Fibroblast of skin of right biceps (primary cell): ENCODE results near the gene NUP210L.
"Not testable (repeated sequence)": the region's sequence is repeated elsewhere in the genome, so short reads cannot be mapped to it uniquely, and the experiment has no call there.

Experiments used
- DNase-seq: peaks from one replicate; pipeline ENCODE4 v3.0.0-alpha.2; 2013

NUP210L gene

DNA sequence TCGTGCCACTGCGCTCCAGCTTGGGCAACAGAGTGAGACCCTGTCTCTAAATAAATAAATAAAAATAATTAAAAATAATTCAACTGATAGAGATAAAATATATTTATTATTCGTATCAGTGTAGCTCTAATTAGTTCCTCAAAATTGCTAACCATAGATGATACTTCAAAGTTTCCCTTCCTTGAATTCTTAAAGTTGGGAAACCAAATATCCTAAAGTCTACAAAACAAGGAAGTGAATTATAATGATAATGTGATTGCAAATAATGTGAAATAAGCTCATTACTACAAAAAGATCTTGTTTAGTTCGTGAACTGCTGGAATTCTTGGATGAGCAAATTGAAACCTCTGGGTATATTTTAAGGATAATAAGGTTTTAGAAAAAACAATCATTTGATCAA is 60.5 kb downstream of the NUP210L start:
- DNase-seq, result no peak

DNA sequence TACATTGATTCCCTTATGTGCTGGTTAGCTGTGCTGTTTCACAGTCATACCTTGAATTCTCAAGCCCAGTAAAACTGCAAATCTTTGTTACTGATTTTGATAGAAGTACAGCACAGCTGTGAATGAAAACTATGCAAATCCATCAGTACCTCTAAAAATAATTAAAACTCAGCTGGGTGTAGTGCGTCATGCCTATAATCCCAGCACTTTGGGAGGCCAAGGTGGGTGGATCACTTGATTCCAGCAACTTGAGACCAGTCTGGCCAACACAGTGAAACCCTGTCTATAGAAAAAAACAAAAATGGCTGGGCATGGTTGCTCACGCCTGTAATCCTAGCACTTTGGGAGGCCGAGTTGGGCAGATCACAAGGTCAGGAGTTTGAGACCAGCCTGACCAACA is 61.2 kb downstream of the NUP210L start:
- DNase-seq, result no peak

DNA sequence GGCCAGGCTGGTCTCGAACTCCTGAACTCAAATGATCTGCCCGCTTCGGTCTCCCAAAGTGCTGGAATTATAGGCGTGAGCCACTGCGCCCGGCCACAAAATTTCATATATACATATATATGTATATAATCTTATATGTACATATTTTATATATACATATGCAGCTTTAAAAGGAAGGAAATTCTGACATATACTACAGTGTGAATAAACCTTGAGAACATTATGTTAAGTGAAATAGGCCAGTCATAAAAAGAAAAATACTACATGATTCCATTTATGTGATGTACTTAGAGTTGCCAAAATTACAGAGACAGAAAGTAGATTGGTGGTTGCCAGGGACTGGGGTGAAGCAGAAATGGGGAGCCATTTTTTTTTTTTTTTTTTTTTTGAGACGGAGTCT is 63.2 kb downstream of the NUP210L start:
- DNase-seq, result no peak

DNA sequence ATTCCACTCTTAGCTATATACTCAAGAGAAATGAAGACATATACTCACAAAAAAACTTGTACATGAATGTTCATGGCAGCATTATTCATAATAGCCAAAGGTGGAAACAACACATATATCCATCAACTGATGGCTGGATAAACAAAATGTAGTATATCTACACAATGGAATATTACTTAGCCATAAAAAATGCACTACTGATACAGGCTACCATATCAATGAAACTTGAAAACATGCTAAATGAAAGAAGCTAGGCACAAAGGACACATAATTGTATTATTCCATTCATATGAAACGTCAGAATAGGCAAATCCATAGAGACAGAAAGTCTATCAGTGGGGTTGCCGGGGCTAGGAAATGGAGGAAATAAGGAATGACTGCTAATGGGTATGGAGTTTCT is 67.3 kb downstream of the NUP210L start:
- DNase-seq, result no peak

DNA sequence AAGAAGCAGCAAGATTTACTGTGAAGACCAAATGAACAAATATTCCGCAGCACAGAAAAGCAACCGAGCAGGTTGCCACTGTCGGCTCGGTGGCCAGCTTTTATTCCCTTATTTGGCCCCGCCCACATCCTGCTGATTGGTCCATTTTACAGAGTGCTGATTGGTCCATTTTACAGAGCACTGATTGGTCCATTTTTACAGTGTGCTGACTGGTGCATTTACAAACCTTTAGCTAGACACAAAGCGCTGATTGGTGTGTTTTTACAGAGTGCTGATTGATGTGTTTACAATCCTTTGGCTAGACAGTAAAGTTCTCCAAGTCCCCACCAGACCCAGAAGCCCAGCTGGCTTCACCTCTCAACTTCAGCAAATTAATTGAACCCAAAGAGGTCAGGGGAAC is 71.8 kb downstream of the NUP210L start:
- DNase-seq, result not testable (repeated sequence)

DNA sequence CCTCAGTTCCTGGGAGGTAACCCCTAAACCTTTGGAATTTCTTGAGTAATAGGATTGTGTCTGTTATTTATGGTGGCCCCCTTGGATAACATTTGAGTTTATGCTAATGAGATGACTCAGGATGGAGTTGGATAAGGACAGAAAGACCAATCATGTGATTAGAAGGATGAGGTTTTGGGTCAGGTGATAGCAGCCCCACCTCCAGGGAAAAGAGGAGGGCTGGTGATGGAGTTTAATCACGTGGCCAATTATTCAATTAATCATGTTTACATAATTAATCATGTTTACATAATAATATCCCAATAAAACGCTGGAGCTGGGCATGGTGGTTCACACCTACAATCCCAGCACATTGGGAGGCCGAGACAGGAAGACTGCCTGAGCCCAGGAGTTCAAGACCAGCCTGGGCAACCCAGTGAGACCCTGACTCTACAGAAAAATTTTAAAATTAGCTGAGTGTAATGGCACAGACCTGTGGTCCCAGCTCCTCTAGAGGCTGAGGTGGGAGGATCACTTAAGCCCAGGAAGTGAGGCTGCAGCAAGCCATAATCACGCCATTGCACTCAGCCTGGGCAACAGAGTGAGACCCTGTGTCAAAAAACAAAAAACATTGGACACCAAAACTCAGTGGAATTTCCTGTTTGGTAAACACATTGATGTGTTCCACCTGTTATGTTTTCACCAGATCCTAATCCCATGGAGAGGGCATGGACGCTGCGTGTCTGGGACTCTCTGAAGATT is 73.3 kb downstream of the NUP210L start:
- DNase-seq, result no peak

DNA sequence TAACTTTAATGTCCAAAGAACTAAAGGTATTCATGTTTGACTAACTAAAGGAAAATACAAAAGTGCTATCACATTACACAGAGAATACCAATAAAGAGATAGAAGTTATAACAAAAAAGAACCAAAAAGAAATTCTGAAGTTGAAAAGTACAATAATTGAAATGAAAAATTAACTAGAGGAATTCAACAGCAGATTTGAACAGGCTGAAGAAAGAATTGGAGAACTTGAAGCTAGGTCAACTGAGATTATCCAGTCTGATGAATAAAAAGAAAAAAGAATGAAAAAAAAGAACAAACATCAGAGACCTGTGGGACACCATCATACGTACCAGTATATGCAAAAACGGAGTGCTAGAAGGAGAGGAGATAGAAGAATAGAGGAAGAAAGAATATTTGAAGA is 78.5 kb downstream of the NUP210L start:
- DNase-seq, result no peak

DNA sequence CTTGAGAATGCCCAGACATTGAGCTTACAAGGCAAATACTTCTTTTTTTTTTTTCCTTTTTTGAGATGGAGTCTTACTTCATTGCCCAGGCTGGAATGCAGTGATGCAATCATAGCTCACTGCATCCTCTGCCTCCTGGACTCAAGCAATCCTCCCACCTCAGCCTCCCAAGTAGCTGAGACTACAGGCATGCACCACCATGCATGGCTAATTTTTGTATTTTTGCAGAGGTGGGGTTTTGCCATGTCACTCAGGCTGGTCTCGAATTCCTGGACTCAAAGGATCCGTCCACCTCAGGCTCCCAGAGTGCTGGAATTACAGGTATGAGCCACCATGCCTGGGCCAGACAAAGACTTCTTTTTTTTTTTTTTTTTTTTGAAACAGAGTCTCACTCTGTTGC is 79.1 kb downstream of the NUP210L start:
- no peak for DNase-seq

DNA sequence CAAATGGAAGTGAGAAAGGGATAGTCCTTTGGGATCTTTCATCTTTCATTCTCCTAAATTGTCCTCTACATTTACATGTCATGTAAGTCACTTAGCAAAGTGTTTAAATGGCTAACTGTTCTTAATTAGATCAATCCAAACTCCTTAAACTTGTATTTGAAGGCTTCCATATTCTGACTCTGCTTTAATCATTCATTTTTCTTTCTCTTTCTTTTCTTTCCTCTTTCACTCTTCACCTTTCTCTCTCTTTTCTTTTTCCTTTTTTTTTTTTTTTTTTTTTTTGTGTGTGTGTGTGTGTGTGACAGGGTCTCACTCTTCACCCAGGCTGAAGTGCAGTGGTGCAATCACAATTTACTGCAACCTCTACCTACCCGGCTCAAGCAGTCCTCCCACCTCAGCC is 92.6 kb downstream of the NUP210L start:
- DNase-seq, result no peak

DNA sequence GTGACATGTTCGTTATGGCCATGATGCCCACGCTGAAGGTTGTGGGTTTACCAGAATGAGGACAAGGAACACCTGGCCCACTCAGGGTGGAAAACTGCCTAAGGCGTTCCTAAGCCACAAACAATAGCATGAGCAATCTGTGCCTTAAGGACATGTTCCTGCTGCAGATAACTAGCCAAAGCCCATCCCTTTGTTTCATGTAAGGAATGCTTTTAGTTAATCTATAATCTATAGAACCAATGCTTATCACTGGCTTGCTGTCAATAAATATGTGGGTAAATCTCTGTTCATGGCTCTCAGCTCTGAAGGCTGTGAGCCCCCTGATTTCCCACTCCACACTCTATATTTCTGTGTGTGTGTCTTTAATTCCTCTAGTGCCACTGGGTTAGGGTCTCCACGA is 107.4 kb downstream of the NUP210L start:
- not testable (repeated sequence) for DNase-seq

DNA sequence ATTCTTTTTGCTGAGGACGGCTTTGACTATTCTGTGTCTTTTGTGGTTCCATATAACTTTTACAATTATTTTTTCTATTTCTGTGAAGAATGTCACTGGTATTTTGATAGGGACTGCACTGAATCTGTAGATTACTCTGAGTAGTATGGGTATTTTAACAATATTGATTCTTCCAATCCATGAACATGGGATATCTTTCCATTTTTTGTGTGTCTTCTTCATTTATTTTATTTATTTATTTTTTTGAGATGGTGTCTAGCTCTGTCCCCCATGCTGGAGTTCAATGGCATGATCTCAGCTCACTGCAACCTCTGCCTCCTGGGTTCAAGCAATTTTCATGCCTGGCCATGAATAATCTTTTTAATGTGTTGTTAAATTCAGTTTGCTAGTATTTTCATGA is 121.2 kb downstream of the NUP210L start:
- DNase-seq, result not testable (repeated sequence)

DNA sequence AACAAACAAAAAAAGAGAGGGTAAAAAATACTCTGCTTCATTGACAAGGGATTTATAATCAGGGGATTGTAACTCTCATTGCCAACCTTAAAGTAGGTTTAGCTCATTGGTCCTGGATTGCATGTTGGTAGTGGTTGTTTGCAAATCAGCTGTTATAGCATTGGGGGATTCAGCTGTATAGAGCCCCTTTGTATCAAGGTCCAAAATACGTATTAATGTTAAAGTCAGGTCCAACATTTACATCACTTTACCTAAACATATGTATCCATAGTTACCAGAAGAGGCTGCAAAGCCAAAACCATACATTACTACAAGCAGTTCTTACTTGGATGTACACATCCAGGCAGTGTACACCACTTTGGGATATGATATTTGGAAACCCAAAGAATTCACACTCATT is 134.9 kb downstream of the NUP210L start:
- no peak for DNase-seq

DNA sequence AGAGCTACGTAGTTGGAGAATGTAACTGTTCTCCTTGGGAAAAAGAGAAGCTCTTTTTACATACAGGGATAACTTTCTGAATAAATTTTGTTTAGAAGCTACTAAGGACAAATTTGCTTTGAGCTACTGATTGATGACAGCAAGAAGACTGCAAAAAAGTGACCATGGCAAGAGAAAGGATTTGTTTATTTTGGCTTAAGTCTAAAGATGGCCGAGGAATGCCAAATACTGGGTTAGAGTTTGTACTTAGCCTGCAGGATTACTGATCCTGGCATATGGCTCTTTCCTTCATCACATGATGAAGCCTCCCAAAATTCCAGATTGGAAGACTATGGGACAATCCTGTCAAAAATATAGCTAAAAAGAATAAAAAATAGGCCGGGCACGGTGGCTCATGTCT is 135.6 kb downstream of the NUP210L start:
- DNase-seq, result no peak

DNA sequence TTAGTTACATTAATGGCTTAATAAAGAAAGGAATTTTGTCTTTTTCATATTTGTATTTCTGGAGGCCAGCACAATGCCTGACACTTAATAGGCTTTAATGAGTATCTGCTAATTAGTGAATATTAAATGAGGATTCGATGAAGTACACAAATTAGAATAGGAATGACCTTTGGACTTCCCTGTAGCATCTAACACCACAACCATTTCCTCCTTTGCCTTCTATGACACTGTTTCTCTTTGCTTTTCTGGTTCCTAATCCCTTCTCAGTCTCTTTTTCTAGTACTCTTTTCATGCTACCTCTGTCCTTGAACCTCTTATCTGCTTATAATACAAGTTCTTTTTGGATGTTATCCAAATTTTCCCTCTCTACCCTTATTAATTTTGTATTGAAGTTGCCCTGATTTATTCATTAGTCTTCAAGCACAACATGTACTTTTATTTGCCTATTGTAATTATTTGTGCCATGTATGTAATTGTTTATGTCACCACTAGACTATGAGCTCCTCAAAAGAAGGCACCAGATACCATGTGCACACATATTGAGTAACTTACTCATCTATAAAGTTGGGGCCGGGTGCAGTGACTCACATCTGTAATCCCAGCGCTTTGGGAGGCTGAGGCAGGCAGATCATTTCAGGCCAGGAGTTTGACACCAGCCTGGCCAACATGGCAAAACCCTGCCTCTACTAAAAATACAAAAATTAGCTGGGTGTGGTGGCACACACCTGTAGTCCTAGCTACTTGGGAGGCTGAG is 140.5 kb downstream of the NUP210L start:
- peak; percentile 53 for DNase-seq

DNA sequence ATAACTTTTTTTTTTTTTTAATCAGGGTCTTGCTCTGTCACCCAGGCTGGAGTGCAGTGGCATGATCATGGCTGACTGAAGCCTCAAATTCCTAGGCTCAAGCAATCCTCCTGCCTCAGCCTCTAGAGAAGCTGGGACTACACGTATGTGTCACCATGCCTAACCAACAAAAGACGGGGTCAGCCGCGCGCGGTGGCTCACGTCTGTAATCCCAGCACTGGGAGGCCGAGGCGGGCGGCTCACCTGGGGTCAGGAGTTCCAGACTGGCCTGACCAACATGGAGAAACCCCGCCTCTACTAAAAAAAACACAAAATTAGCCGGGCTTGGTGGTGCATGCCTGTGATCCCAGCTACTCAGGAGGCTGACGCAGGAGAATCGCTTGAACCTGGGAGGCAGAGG is 142.3 kb downstream of the NUP210L start:
- not testable (repeated sequence) for DNase-seq

DNA sequence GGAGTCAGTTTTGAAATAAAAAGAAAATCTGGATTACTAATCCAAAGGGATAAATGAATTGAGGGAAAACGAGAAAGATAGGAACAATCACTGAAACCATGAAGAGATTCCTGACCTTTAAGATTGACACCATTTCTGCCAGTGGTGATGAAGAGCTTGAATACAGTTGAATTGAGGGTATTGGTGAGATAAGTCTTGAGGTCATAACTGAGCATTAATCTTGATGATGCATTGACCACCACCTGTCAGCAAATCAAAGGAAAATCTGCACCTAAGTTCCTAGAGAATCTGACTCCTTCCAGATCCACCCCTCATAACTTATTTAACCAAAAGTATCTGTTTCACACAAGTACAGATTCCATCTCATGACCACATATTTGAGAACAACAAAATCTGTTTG is 142.7 kb downstream of the NUP210L start:
- no peak for DNase-seq

DNA sequence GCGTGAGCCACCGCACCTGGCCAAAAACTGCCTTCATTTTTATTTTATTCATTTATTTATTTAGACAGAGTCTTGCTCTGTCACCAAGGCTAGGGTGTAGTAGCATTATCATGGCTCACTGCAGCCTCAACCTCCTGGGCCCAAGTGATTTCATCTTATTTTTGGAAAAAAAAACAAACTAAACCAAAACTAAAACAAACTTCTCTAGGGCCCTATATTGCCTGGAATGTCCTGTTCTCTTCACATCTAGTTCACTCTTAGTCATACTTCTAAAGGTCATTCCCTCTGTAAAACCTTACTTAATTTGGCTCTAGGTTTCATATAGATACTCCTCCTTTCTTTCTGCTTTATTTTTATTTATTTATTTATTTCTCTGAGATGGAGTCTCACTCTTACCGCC is 148.7 kb downstream of the NUP210L start:
- DNase-seq, result peak; percentile 50

DNA sequence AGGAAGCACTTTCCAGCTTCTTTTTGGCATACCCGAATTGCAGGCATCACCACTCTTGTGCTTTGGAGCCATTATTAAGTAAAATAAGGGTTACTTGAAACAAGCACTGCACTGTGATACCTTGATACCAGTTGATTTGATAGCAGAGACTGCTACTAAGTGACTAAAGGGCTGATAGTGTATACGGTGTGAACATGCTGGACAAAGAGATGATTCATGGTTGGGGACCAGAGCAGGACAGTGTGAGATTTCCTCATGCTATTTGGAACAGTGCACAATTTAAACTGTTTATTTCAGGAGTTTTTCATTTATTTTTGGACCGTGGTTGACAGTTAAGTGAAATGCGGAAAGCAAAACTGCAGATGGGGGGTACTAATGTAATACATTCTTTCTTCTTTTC is 154.5 kb downstream of the NUP210L start:
- no peak for DNase-seq

DNA sequence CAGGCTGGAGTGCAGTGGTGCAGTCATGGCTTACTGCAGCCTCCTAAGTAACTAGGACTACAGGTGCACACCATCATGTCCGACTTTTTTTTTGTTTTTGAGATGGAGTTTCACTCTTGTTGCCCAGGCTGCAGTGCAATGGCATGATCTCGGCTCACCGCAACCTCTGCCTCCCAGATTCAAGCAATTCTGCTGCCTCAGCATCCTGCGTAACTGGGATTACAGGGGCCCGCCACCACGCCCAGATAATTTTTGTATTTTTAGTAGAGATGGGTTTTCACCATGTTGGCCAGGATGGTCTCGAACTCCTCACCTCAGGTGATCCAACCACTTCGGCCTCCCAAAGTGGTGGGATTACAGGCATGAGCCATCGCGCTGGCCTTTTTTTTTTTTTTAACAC is 158.0 kb downstream of the NUP210L start:
- DNase-seq, result not testable (repeated sequence)

DNA sequence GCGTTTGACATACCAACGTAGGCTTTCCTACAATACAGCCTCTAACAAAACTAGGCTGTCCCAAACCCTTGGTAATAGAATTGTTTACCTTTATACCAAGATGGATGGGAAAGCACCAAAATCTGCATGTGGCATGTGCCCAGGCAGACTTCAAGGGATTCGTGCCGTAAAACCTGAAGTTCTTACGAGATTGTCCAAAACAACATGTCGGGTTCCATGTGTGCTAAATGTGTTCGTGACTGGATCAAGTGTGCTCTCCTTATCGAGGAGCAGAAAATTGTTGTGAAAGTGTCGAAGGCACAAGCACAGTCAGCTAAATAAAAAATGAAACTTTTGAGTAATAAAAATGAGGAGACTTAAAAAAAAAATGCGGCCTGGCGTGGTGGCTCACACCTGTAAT is 159.2 kb downstream of the NUP210L start:
- no peak for DNase-seq

DNA sequence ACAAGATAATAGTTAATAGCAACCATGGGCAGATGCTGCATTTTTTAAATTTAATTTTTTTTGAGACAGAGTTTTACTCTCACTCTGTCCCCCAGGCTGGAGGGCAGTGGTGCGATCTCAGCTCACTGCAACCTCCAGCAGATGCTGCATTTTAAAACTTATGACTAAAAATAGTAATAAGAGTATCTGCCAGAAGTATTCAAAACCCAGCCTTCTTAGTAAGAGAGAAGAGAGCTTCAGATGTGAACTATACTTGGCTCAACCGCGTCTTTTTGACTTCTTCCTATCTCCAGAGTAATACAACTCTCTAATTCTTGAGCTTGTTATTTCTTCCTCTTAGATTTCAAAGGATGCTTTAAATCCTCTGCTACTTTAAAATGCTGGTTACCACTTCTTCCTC is 159.7 kb downstream of the NUP210L start:
- DNase-seq, result no peak

DNA sequence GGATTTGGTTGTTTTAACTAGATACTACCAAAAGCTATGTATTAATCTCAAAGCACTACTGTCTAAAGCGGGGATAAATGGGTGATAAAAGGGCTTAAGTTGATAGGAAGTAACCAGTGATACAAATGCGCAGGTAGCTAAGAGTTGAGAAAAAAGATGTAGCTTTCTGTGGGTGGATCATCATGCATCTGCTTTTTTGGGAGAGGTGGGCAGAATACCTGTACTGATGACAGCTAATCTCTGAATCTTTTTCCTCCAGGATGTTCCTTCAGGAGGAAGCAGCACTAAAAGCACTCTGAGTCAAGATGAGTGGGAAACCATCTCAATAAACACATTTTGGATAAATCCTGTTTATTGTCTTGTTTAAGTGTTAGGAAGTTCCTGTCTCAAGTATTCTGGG is 163.1 kb downstream of the NUP210L start:
- no peak for DNase-seq

DNA sequence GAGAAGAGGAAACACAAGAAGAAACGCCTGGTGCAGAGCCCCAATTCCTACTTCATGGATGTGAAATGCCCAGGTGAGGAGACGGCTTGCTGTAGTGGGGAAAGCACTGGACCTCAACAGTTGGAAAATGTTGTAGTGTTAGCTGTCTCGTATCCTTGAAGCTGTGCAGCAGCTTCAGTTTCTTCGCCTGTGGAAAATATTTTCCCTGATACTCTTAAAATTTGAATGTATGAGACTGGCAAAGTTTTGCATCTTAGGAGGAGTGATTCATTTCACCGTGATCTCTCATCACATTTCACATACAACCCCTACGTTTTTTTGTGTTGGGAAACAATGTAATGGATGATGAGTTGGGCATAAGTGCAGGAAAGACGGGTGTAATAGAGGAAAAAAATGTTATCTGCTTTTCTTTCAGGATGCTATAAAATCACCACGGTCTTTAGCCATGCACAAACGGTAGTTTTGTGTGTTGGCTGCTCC is 163.7 kb downstream of the NUP210L start:
- DNase-seq, result no peak

DNA sequence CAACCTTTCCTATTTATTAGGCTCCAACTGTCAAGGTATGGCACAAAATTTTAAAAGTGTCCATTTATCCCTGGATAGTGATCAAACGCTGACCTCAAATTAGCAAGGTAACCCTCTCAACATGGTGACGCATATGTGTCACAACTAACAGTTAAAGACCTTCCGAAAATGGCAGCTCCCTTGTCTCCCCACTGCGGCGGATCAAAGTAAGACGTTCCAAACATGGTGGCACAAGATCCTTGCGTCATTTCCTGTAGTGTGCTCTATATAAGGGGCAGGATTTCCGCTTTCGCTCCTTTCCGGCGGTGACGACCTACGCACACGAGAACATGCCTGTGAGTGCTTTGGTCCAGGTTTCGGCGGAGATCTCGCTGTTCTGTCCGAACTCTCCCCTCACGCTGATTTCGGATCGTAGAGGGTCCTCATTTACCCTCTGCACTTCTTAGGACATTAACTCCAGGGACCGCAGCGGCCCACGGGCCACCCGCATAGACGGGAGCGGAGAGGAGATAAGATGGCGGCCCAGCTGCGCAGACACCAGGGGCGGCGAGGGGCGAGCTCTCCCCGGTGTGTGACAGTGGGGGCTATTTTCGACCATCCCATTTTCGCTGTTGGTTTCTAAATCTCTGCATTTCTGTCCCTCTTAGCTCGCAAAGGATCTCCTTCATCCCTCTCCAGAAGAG is 164.3 kb downstream of the NUP210L start, which contains the start of gene RPS27:
TSS of gene RPS27 (plus strand) at position 295 of the 683 bp plus-strand sequence. CDS start at position 330, 35 bp downstream.
- peak; percentile 99 for DNase-seq
